Trophoblast cell (in vitro differentiated cells and primary cell): ENCODE results near the gene RNF167.

Source experiments
- DNase-seq, 2 donors: peaks; one replicate each; pipeline ENCODE4 v3.0.0-alpha.2; 2016
- H2AFZ ChIP-seq: 2 replicates; pipeline ENCODE4 v1.6.1; 2013; ENCODE audit warnings: low read length, moderate library complexity, mild to moderate bottlenecking; ENCODE audit not compliant: insufficient read depth, poor library complexity
- H2AK5ac ChIP-seq: 2 replicates; pipeline ENCODE4 v1.6.1; 2013; ENCODE audit warnings: mild to moderate bottlenecking, low read length
- H2BK120ac ChIP-seq: 2 replicates; pipeline ENCODE4 v1.6.1; 2013; ENCODE audit warnings: low read length, mild to moderate bottlenecking, moderate library complexity; ENCODE audit not compliant: insufficient read depth, poor library complexity
- H2BK12ac ChIP-seq: 2 replicates; pipeline ENCODE4 v1.6.1; 2013; ENCODE audit warnings: mild to moderate bottlenecking, low read length, moderate library complexity
- H2BK5ac ChIP-seq: 2 replicates; pipeline ENCODE4 v1.6.1; 2013; ENCODE audit warnings: low read length, low read depth, moderate library complexity, mild to moderate bottlenecking; ENCODE audit not compliant: poor library complexity
- H3K14ac ChIP-seq: 2 replicates; pipeline ENCODE4 v1.6.1; 2013; ENCODE audit warnings: mild to moderate bottlenecking, low read length
- H3K18ac ChIP-seq: 2 replicates; pipeline ENCODE4 v1.6.1; 2013; ENCODE audit warnings: mild to moderate bottlenecking, low read length
- H3K23ac ChIP-seq: 2 replicates; pipeline ENCODE4 v1.6.1; 2013; ENCODE audit warnings: low read length
- H3K27ac ChIP-seq: 2 replicates; pipeline ENCODE4 v1.5.1; 2013; ENCODE audit warnings: low read depth, mild to moderate bottlenecking, inconsistent platforms, low read length, moderate library complexity
- H3K27me3 ChIP-seq: 2 replicates; pipeline ENCODE4 v1.6.1; 2013; ENCODE audit warnings: inconsistent platforms, mild to moderate bottlenecking, low read length, moderate library complexity; ENCODE audit not compliant: insufficient read depth
- H3K36me3 ChIP-seq, 2 experiments: 1 replicate in 1 of 2; 2 replicates in 1 of 2; pipeline ENCODE4 v1.6.1; 2013; ENCODE audit warnings: low read length in 2 of 2, mild to moderate bottlenecking in 2 of 2, moderate library complexity in 1 of 2; ENCODE audit not compliant: insufficient read depth in 2 of 2, control insufficient read depth in 1 of 2
- H3K4ac ChIP-seq: 2 replicates; pipeline ENCODE4 v1.6.1; 2013; ENCODE audit warnings: low read depth, mild to moderate bottlenecking, low read length, moderate library complexity
- H3K4me1 ChIP-seq, 2 experiments: 1 replicate in 1 of 2; 2 replicates in 1 of 2; pipeline ENCODE4 v1.6.1; 2013; ENCODE audit warnings: low read length in 2 of 2, mild to moderate bottlenecking in 2 of 2, moderate library complexity in 1 of 2; ENCODE audit not compliant: insufficient read depth in 2 of 2, control insufficient read depth in 1 of 2
- H3K4me2 ChIP-seq: 2 replicates; pipeline ENCODE4 v1.6.1; 2013; ENCODE audit warnings: inconsistent platforms, mild to moderate bottlenecking, low read length, moderate library complexity
- H3K4me3 ChIP-seq: 2 replicates; pipeline ENCODE4 v1.5.1; 2013; ENCODE audit warnings: mild to moderate bottlenecking, low read depth, low read length, inconsistent platforms
- H3K79me1 ChIP-seq: one replicate; pipeline ENCODE4 v1.6.1; 2013; ENCODE audit warnings: low read length
- H3K79me2 ChIP-seq: 2 replicates; pipeline ENCODE4 v1.6.1; 2013; ENCODE audit warnings: low read length, mild to moderate bottlenecking; ENCODE audit not compliant: control insufficient read depth, insufficient read depth, poor library complexity
- H3K9ac ChIP-seq: 2 replicates; pipeline ENCODE4 v1.6.1; 2013; ENCODE audit warnings: mild to moderate bottlenecking, low read length
- H3K9me3 ChIP-seq: 2 replicates; pipeline ENCODE4 v1.6.1; 2013; ENCODE audit warnings: low read depth, mild to moderate bottlenecking, control low read depth, inconsistent platforms, low read length; ENCODE audit not compliant: insufficient read depth
- H4K12ac ChIP-seq: 2 replicates; pipeline ENCODE4 v1.6.1; 2013; ENCODE audit warnings: low read depth, mild to moderate bottlenecking, low read length, moderate library complexity
- H4K8ac ChIP-seq: 2 replicates; pipeline ENCODE4 v1.6.1; 2013; ENCODE audit warnings: low read depth, mild to moderate bottlenecking, low read length, moderate library complexity
- H4K91ac ChIP-seq: one replicate; pipeline ENCODE4 v1.6.1; 2013; ENCODE audit warnings: low read depth, mild to moderate bottlenecking, low read length, moderate library complexity
- WGBS: extraction: QIAGEN DNeasy Blood & Tissue Kit; methylation state at CpG from one replicate; pipeline ENCODE4 v1.1.7; 2013; ENCODE audit warnings: missing lambda C conversion rate; ENCODE audit not compliant: insufficient read length, insufficient coverage; ENCODE audit errors: extremely low coverage; 5-methylcytosine and 5-hydroxymethylcytosine counted together

RNF167 gene

GRCh38 chr17:4945944-4946280 lies 5.8 kb downstream of the RNF167 start:
- Histone ChIP-seq H4K91ac (no peak overlapping the region), H3K27me3 (no peaks in the 10 kb centered on the region), H3K4me3 (no peak overlapping the region), H3K27ac (peak overlapping the region; percentile 0), H3K79me2 (peaks cover 27% of the 10 kb centered on the region), H3K4ac (peak overlapping the region; percentile 71), H3K9ac (no peak overlapping the region), H3K23ac (no peak overlapping the region), H3K18ac (no peak overlapping the region), H4K12ac (no peak overlapping the region), H4K8ac (no peak overlapping the region), H2BK12ac (no peak overlapping the region), H3K79me1 (peaks cover 30% of the 10 kb centered on the region), H2BK5ac (no peak overlapping the region), H3K36me3 (peaks cover 37 to 49% of the 10 kb centered on the region in 2 experiments), H3K9me3 (peaks cover 1% of the 10 kb centered on the region), H2BK120ac (no peak overlapping the region), H3K4me1 (peaks cover 24 to 34% of the 10 kb centered on the region in 2 experiments), H3K14ac (no peak overlapping the region), H2AK5ac (no peak overlapping the region), H2AFZ (no peak overlapping the region), H3K4me2 (peak overlapping the region; percentile 93)
- no peak for DNase-seq
- no CpG with 5 or more reads among the region's 4 CpGs for WGBS

GRCh38 chr17:4946312-4946976 lies 6.4 kb downstream of the RNF167 start:
- H3K27me3 ChIP-seq, result no peaks in the 10 kb centered on the region
- peaks cover 26% of the 10 kb centered on the region for H3K79me2 ChIP-seq
- H2BK120ac ChIP-seq, result no peak overlapping the region
- DNase-seq, result peak in 1 of 2 donors; percentile 16
- H3K14ac ChIP-seq, result no peak overlapping the region
- no peak overlapping the region for H4K8ac ChIP-seq
- H3K4me1 ChIP-seq, result peaks cover 28 to 37% of the 10 kb centered on the region in 2 experiments
- H3K4me3 ChIP-seq, result peak overlapping the region; percentile 64
- peak overlapping the region; percentile 35 for H3K27ac ChIP-seq
- H4K12ac ChIP-seq, result no peak overlapping the region
- peaks cover 30% of the 10 kb centered on the region for H3K79me1 ChIP-seq
- no CpG with 5 or more reads among the region's 16 CpGs for WGBS
- H3K4ac ChIP-seq, result peak overlapping the region; percentile 71
- H2BK5ac ChIP-seq, result no peak overlapping the region
- peaks cover 1% of the 10 kb centered on the region for H3K9me3 ChIP-seq
- H3K18ac ChIP-seq, result no peak overlapping the region
- H3K9ac ChIP-seq, result peak overlapping the region; percentile 77
- H2AFZ ChIP-seq, result no peak overlapping the region
- peak overlapping the region; percentile 93 for H3K4me2 ChIP-seq
- H3K23ac ChIP-seq, result no peak overlapping the region
- no peak overlapping the region for H2BK12ac ChIP-seq
- peaks cover 37 to 49% of the 10 kb centered on the region in 2 experiments for H3K36me3 ChIP-seq
- H4K91ac ChIP-seq, result no peak overlapping the region
- H2AK5ac ChIP-seq, result no peak overlapping the region

GRCh38 chr17:4947010-4947410 lies 6.9 kb downstream of the RNF167 start:
- no peak overlapping the region for H2BK120ac ChIP-seq
- H3K9ac ChIP-seq, result peak overlapping the region; percentile 80
- no peak overlapping the region for H4K8ac ChIP-seq
- no CpG with 5 or more reads among the region's 7 CpGs for WGBS
- peak in 1 of 2 donors; percentile 21 for DNase-seq
- peaks cover 1% of the 10 kb centered on the region for H3K9me3 ChIP-seq
- H3K4me2 ChIP-seq, result peak overlapping the region; percentile 93
- no peak overlapping the region for H2AFZ ChIP-seq
- H3K4ac ChIP-seq, result peak overlapping the region; percentile 68
- peaks cover 37 to 48% of the 10 kb centered on the region in 2 experiments for H3K36me3 ChIP-seq
- no peak overlapping the region for H4K91ac ChIP-seq
- H3K79me1 ChIP-seq, result peaks cover 30% of the 10 kb centered on the region
- H2AK5ac ChIP-seq, result no peak overlapping the region
- no peak overlapping the region for H4K12ac ChIP-seq
- H3K18ac ChIP-seq, result no peak overlapping the region
- H3K23ac ChIP-seq, result no peak overlapping the region
- peak overlapping the region; percentile 100 for H3K4me3 ChIP-seq
- peak overlapping the region; percentile 76 for H3K27ac ChIP-seq
- H2BK5ac ChIP-seq, result no peak overlapping the region
- peaks cover 28 to 38% of the 10 kb centered on the region in 2 experiments for H3K4me1 ChIP-seq
- H2BK12ac ChIP-seq, result no peak overlapping the region
- no peaks in the 10 kb centered on the region for H3K27me3 ChIP-seq
- no peak overlapping the region for H3K14ac ChIP-seq
- peaks cover 26% of the 10 kb centered on the region for H3K79me2 ChIP-seq

- H2BK120ac ChIP-seq, result peak overlapping the region; percentile 96
- peak overlapping the region; percentile 96 for H3K18ac ChIP-seq
- H2BK12ac ChIP-seq, result no peak overlapping the region
- H4K91ac ChIP-seq, result peak overlapping the region; percentile 95
- peak overlapping the region; percentile 97 for H2BK5ac ChIP-seq
- peaks cover 1% of the 10 kb centered on the region for H3K9me3 ChIP-seq
- peak overlapping the region; percentile 100 for H3K27ac ChIP-seq
- H3K4ac ChIP-seq, result peak overlapping the region; percentile 96
- H3K4me3 ChIP-seq, result peak overlapping the region; percentile 100
- H3K79me1 ChIP-seq, result peaks cover 30% of the 10 kb centered on the region
- peak overlapping the region; percentile 88 for H4K8ac ChIP-seq
- peaks cover 26% of the 10 kb centered on the region for H3K79me2 ChIP-seq
- H3K4me2 ChIP-seq, result peak overlapping the region; percentile 93
- H3K14ac ChIP-seq, result peak overlapping the region; percentile 95
- DNase-seq, result peak; percentile 44 to 60
- no CpG with 5 or more reads among the region's 56 CpGs for WGBS
- peaks cover 28 to 38% of the 10 kb centered on the region in 2 experiments for H3K4me1 ChIP-seq
- no peaks in the 10 kb centered on the region for H3K27me3 ChIP-seq
- H3K36me3 ChIP-seq, result peaks cover 31 to 42% of the 10 kb centered on the region in 2 experiments
- H3K23ac ChIP-seq, result no peak overlapping the region
- H2AK5ac ChIP-seq, result peak overlapping the region; percentile 99
- peak overlapping the region; percentile 47 for H2AFZ ChIP-seq
- peak overlapping the region; percentile 98 for H3K9ac ChIP-seq
- H4K12ac ChIP-seq, result peak overlapping the region; percentile 97
Observed at GRCh38 chr17:4947411-4948165, 7.5 kb downstream of the RNF167 start.
